ENCODE measurements around the gene CLASP2.

DNA sequence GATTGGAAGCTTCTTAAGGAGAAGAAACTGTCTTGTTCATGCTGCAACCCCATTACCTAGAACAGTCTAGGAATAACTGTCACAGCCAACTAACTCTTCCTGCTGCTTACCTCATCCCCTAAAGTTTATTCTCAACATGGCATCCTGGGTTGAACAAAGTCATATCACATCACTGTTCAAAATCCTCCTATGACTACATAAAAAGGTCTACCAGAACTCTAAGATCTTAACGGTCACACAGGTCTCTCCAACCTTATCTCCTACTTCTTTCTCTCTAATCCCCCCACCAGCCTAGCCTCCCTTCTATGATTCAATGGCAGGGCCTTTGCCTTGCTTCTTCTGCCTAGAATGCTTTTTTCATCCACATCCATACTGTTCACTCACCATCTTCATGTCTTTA, 69.3 kb downstream of the CLASP2 start:
- TF ChIP-seq POLR2A (IDR thresholded peaks at IDR 0.05; ENCODE audit: low read length) (no peak), GATA1 (IDR thresholded peaks at IDR 0.05; ENCODE audit: low read depth, low read length) (no peak)

All from erythroblast (primary cell).